ENCODE results near the gene TTC39C.

The TTC39C gene

GRCh38 chr18:24014062-24014985, at the start of gene TTC39C:
TSS of gene TTC39C (plus strand) at chr18:24014754. CDS start at chr18:24014872, 118 bp downstream.
- peak; percentile 37 for DNase-seq

GRCh38 chr18:23966909-23967308, 47.6 kb upstream of the TTC39C start:
- DNase-seq, result no peak

GRCh38 chr18:23967321-23968089, 47.0 kb upstream of the TTC39C start:
- no peak for DNase-seq

- no peak for DNase-seq
Measured at GRCh38 chr18:23968638-23969604, 45.6 kb upstream of the TTC39C start.

GRCh38 chr18:23969664-23970063, 44.9 kb upstream of the TTC39C start:
- DNase-seq, result no peak

- no peak for DNase-seq
Measured at GRCh38 chr18:23970161-23971096, 44.1 kb upstream of the TTC39C start.

GRCh38 chr18:23971097-23971440, 43.5 kb upstream of the TTC39C start:
- no peak for DNase-seq

- DNase-seq, result no peak
Measured at GRCh38 chr18:23971666-23972230, 42.8 kb upstream of the TTC39C start.

GRCh38 chr18:23972453-23972852, 42.1 kb upstream of the TTC39C start:
- DNase-seq, result no peak

GRCh38 chr18:23977103-23977502, 37.5 kb upstream of the TTC39C start:
- no peak for DNase-seq

GRCh38 chr18:23977719-23978483, 36.7 kb upstream of the TTC39C start:
- DNase-seq, result no peak

- no peak for DNase-seq
Measured at GRCh38 chr18:23981369-23981980, 33.1 kb upstream of the TTC39C start.

- no peak for DNase-seq
Measured at GRCh38 chr18:23982155-23983079, 32.1 kb upstream of the TTC39C start.

GRCh38 chr18:23983112-23983511, 31.4 kb upstream of the TTC39C start:
- no peak for DNase-seq

- no peak for DNase-seq
Measured at GRCh38 chr18:23986600-23987359, 27.8 kb upstream of the TTC39C start.

- DNase-seq, result no peak
Measured at GRCh38 chr18:23990474-23991410, 23.8 kb upstream of the TTC39C start.
